ENCODE measurements around the gene C2CD5. TPM values are rescaled to one million over a fixed set of nuclear protein-coding genes. Genes with fewer than 3 reads are reported as not detected.
"Not testable (repeated sequence)": the region's sequence is repeated elsewhere in the genome, so short reads cannot be mapped to it uniquely, and the experiment has no call there.

Gene C2CD5
- total RNA-seq, 3 donors from 2014 or later (not counting 1 experiment from before 2014, with no cell fraction given), result 31.2 to 42.8 (median 41.9) TPM

DNA sequence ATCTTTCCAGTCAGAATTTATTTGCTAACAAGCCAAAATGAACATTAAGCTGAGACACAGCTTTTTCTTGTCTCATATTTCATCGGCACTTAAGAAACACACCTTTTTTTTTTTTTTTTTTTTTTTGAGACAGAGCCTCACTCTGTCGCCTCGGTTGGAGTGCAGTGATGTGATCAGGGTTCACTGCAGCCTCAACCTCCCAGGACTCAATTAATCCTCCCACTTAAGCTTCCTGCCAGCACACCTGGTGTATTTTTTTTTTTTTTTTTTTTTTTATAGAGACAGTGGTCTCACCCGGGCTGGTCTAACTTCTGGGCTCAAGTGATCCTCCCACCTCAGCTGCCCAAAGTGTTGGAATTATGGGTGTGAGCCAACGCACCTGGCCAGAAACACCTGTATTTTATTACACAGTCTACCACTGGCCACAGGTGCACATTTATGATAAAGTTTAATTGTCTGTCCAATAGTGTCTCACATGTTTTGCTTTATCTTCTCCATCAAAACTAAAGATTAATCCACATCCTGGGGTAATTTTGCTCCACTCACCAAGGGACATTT, 62.7 kb downstream of the C2CD5 start:
- Histone ChIP-seq H3K4me3 (ENCODE audit: low read length) (no peak overlapping the region), H3K27ac (ENCODE audit: low read length) (no peak overlapping the region), H3K27me3 (ENCODE audit: control insufficient read depth, insufficient read depth, low read length) (no peaks in the 10 kb centered on the region), H3K9me3 (ENCODE audit: control insufficient read depth, insufficient read depth, low read length) (no peaks in the 10 kb centered on the region), H3K4me1 (ENCODE audit: control insufficient read depth, insufficient read depth, low read length) (no peaks in the 10 kb centered on the region), H3K36me3 (ENCODE audit: control insufficient read depth, insufficient read depth, low read length) (peaks cover 43% of the 10 kb centered on the region)
- no peak for TF ChIP-seq CTCF (IDR thresholded peaks at IDR 0.05)
- Mint-ChIP-seq H3K36me3 (peaks cover 18% of the 10 kb centered on the region), H3K4me3 (no peak overlapping the region), H3K27ac (no peak overlapping the region), H3K4me1 (peaks cover 5 to 6% of the 10 kb centered on the region in 2 donors), H3K9me3 (no peaks in the 10 kb centered on the region), H3K27me3 (ENCODE audit: low read depth in 2 of 2) (no peaks in the 10 kb centered on the region)
- intact Hi-C loops (cut with micrococcal nuclease), result no loop called here
- ATAC-seq (no peak), DNase-seq (no peak)
- WGBS (ENCODE audit: insufficient coverage), result 90% methylated on average over 2 of the region's 5 CpGs

GRCh38 chr12:22480814-22481213, 63.5 kb downstream of the C2CD5 start:
- H3K9me3 Mint-ChIP-seq; intact Hi-C loops (cut with micrococcal nuclease); H3K27ac Mint-ChIP-seq; H3K27me3 ChIP-seq (ENCODE audit: control insufficient read depth, insufficient read depth, low read length); H3K27ac ChIP-seq (ENCODE audit: low read length); H3K27me3 Mint-ChIP-seq (ENCODE audit: low read depth in 2 of 2); DNase-seq; H3K4me1 Mint-ChIP-seq; H3K4me3 Mint-ChIP-seq; ATAC-seq; H3K4me3 ChIP-seq (ENCODE audit: low read length); H3K4me1 ChIP-seq (ENCODE audit: control insufficient read depth, insufficient read depth, low read length); H3K9me3 ChIP-seq (ENCODE audit: control insufficient read depth, insufficient read depth, low read length): not testable (repeated sequence)
- 89% methylated on average over 7 of the region's 7 CpGs for WGBS (ENCODE audit: insufficient coverage)
- H3K36me3 ChIP-seq (ENCODE audit: control insufficient read depth, insufficient read depth, low read length), result peaks cover 41% of the 10 kb centered on the region
- H3K36me3 Mint-ChIP-seq, result peaks cover 18% of the 10 kb centered on the region

GRCh38 chr12:22480016-22480415, 64.3 kb downstream of the C2CD5 start:
- H3K4me1 Mint-ChIP-seq, result peaks cover 5 to 6% of the 10 kb centered on the region in 2 donors
- no peaks in the 10 kb centered on the region for H3K4me1 ChIP-seq (ENCODE audit: control insufficient read depth, insufficient read depth, low read length)
- H3K36me3 Mint-ChIP-seq, result peaks cover 18% of the 10 kb centered on the region
- ATAC-seq, result no peak
- TF ChIP-seq CTCF (IDR thresholded peaks at IDR 0.05), result no peak
- DNase-seq, result no peak
- H3K4me3 ChIP-seq (ENCODE audit: low read length), result no peak overlapping the region
- H3K4me3 Mint-ChIP-seq, result no peak overlapping the region
- no peak overlapping the region for H3K27ac ChIP-seq (ENCODE audit: low read length)
- no peaks in the 10 kb centered on the region for H3K9me3 ChIP-seq (ENCODE audit: control insufficient read depth, insufficient read depth, low read length)
- H3K36me3 ChIP-seq (ENCODE audit: control insufficient read depth, insufficient read depth, low read length), result peaks cover 41% of the 10 kb centered on the region
- no peaks in the 10 kb centered on the region for H3K9me3 Mint-ChIP-seq
- WGBS (ENCODE audit: insufficient coverage), result 92% methylated on average over 3 of the region's 3 CpGs
- no peaks in the 10 kb centered on the region for H3K27me3 ChIP-seq (ENCODE audit: control insufficient read depth, insufficient read depth, low read length)
- no peaks in the 10 kb centered on the region for H3K27me3 Mint-ChIP-seq (ENCODE audit: low read depth in 2 of 2)
- intact Hi-C loops (cut with micrococcal nuclease), result no loop called here
- H3K27ac Mint-ChIP-seq, result peak overlapping the region in 1 of 2 donors; percentile 40

DNA sequence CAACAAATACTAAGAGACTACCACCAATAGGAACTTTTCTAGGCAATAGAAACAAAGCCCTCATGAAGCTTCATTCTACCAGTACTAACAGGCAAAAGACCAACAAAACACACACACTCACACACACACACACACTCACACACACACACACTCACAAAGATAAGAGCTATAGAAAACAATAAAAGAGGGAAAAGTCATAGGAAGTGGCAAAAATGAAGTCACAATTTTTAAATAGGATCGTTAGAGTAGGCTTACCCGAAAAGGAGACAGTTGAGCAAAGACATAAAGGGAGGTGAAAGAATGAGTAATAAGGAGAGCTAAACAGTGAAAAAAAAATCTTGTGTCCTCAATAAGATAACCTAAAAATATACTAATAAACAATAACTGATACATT, 66.5 kb downstream of the C2CD5 start:
- Histone ChIP-seq H3K4me3 (ENCODE audit: low read length) (no peak overlapping the region), H3K4me1 (ENCODE audit: control insufficient read depth, insufficient read depth, low read length) (no peaks in the 10 kb centered on the region), H3K27me3 (ENCODE audit: control insufficient read depth, insufficient read depth, low read length) (no peaks in the 10 kb centered on the region), H3K27ac (ENCODE audit: low read length) (no peak overlapping the region), H3K36me3 (ENCODE audit: control insufficient read depth, insufficient read depth, low read length) (peaks cover 26% of the 10 kb centered on the region), H3K9me3 (ENCODE audit: control insufficient read depth, insufficient read depth, low read length) (no peaks in the 10 kb centered on the region)
- no peaks in the 10 kb centered on the region for H3K27me3 Mint-ChIP-seq (ENCODE audit: low read depth in 2 of 2)
- H3K36me3 Mint-ChIP-seq, result peaks cover 7% of the 10 kb centered on the region
- WGBS (ENCODE audit: insufficient coverage), result 82% methylated on average over 2 of the region's 2 CpGs
- DNase-seq, result no peak
- H3K4me1 Mint-ChIP-seq, result peaks cover 16 to 18% of the 10 kb centered on the region in 2 donors
- H3K9me3 Mint-ChIP-seq, result no peaks in the 10 kb centered on the region
- no peak overlapping the region for H3K4me3 Mint-ChIP-seq
- intact Hi-C loops (cut with micrococcal nuclease), result no loop called here
- TF ChIP-seq CTCF (IDR thresholded peaks at IDR 0.05), result no peak
- H3K27ac Mint-ChIP-seq, result peak overlapping the region in 1 of 2 donors; percentile 3
- ATAC-seq, result no peak

Measured in natural killer cell (primary cell).